Endothelial cell of umbilical vein (primary cell): Measurements from ENCODE around the gene AGTPBP1. TPM values are rescaled to one million over a fixed set of nuclear protein-coding genes. Genes with fewer than 3 reads are reported as not detected.
A peak's percentile ranks its signal among the peaks of the same experiment; 100 is the strongest.

Source experiments
- BruUV-seq: library from RNA; stranded (reverse); fragments of 400-500 nt; replicated peaks from 2 replicates; lab custom pipeline; 2021; lab: Mats Ljungman, UMichigan
- CTCF ChIA-PET: fragments of 300-600, 350-600 bp; sonication (Branson Sonifier 250); formaldehyde crosslinking; loops from one replicate; lab custom pipeline; 2021; ENCODE audit warnings: antibody characterized with exemption, inconsistent platforms; lab: Charles Lee
- POLR2A ChIA-PET: fragments of 300-600, 350-600 bp; sonication (Branson Sonifier 250); formaldehyde crosslinking; loops from one replicate; lab custom pipeline; 2021; ENCODE audit warnings: antibody characterized with exemption, inconsistent platforms; lab: Charles Lee
- DNase-seq: peaks from one replicate; pipeline ENCODE4 v3.0.0-alpha.2; 2011; ENCODE audit warnings: low read depth, low spot score
- FAIRE-seq: peaks from 2 replicates; lab custom pipeline; 2011; peaks lifted over from hg19 to GRCh38; lab: Jason Lieb, UNC
- H2AFZ ChIP-seq: 2 replicates; pipeline ENCODE4 v1.6.0; 2012; ENCODE audit warnings: low read depth, low read length, control low read depth, inconsistent platforms
- H3K27ac ChIP-seq: 2 replicates; pipeline ENCODE4 v1.5.1; 2011; ENCODE audit warnings: low read depth, mild to moderate bottlenecking, control low read depth, low read length, moderate library complexity; ENCODE audit not compliant: insufficient read depth
- H3K27me3 ChIP-seq, 2 experiments: 2 replicates each; pipeline versions ENCODE4 v1.6.0 to v1.6.1; 2011; ENCODE audit warnings: low read length in 2 of 2, mixed read lengths in 1 of 2; ENCODE audit not compliant: control insufficient read depth in 2 of 2, insufficient read depth in 2 of 2
- H3K36me3 ChIP-seq, 2 experiments: 2 replicates in 1 of 2; 3 replicates in 1 of 2; pipeline ENCODE4 v1.5.1; 2011; ENCODE audit warnings: low read length in 2 of 2, mild to moderate bottlenecking in 1 of 2, moderate library complexity in 1 of 2; ENCODE audit not compliant: control insufficient read depth in 2 of 2, insufficient read depth in 2 of 2; ENCODE audit errors: extremely low read depth in 1 of 2
- H3K4me1 ChIP-seq: 3 replicates; pipeline ENCODE4 v1.5.1; 2011; ENCODE audit warnings: mild to moderate bottlenecking, low read length; ENCODE audit not compliant: control insufficient read depth, insufficient read depth; ENCODE audit errors: extremely low read depth
- H3K4me2 ChIP-seq: 2 replicates; pipeline ENCODE4 v1.6.1; 2011; ENCODE audit warnings: low read length, control low read depth, mixed read lengths; ENCODE audit not compliant: insufficient read depth
- H3K4me3 ChIP-seq, 3 experiments: fragments of 200-600 bp in 1 of 3; sonication (generic), shearing (Covaris generic) in 1 of 3; replicated peaks in 1 of 3; 2 replicates each; pipeline ENCODE4 v1.5.1; 2011 to 2016; ENCODE audit warnings: control low read depth in 3 of 3, low read length in 3 of 3, mild to moderate bottlenecking in 2 of 3, inconsistent platforms in 1 of 3, low read depth in 1 of 3, moderate library complexity in 1 of 3; ENCODE audit not compliant: insufficient read depth in 1 of 3
- H3K79me2 ChIP-seq: 2 replicates; pipeline ENCODE4 v1.6.0; 2012; ENCODE audit warnings: low read length, inconsistent platforms; ENCODE audit not compliant: control insufficient read depth, insufficient read depth
- H3K9ac ChIP-seq: replicated peaks from 2 replicates; pipeline ENCODE3; 2011; ENCODE audit warnings: low read length, control low read depth; ENCODE audit not compliant: insufficient read depth; ENCODE audit errors: extremely low read depth
- H3K9me1 ChIP-seq: replicated peaks from 3 replicates; pipeline ENCODE4 v1.6.0; 2011; ENCODE audit warnings: mild to moderate bottlenecking, low read length; ENCODE audit not compliant: control insufficient read depth, insufficient read depth; ENCODE audit errors: extremely low read depth
- H3K9me3 ChIP-seq: replicated peaks from 2 replicates; pipeline ENCODE4 v1.5.1; 2012; ENCODE audit warnings: low read length, inconsistent platforms; ENCODE audit not compliant: control insufficient read depth, insufficient read depth
- H4K20me1 ChIP-seq: replicated peaks from 2 replicates; pipeline ENCODE3; 2011; ENCODE audit warnings: mild to moderate bottlenecking, low read length; ENCODE audit not compliant: control insufficient read depth, insufficient read depth; ENCODE audit errors: extremely low read depth
- CTCF ChIP-seq, 2 donors: IDR thresholded peaks; 1 replicate in 1 of 2; 2 replicates in 1 of 2; pipeline ENCODE4 v1.5.1; 2011; ENCODE audit warnings: low read length in 2 of 2, mild to moderate bottlenecking in 2 of 2, moderate library complexity in 2 of 2, control low read depth in 1 of 2, inconsistent platforms in 1 of 2, low read depth in 1 of 2; ENCODE audit not compliant: insufficient read depth in 1 of 2; ENCODE audit errors: extremely low read depth in 1 of 2
- EZH2 ChIP-seq: IDR thresholded peaks from 2 replicates; pipeline ENCODE4 v1.6.1; 2012; ENCODE audit warnings: borderline replicate concordance, low read depth, mild to moderate bottlenecking, moderate library complexity, low read length, inconsistent platforms; ENCODE audit not compliant: severe bottlenecking
- FOS ChIP-seq: IDR thresholded peaks from 2 replicates; pipeline ENCODE4 v1.6.1; 2011; ENCODE audit warnings: mild to moderate bottlenecking, low read length, moderate library complexity, borderline replicate concordance; ENCODE audit not compliant: insufficient read depth
- GATA2 ChIP-seq: IDR thresholded peaks from 2 replicates; pipeline ENCODE4 v1.7.0; 2011; ENCODE audit warnings: low read depth, mild to moderate bottlenecking, moderate library complexity, mixed read lengths, low read length; ENCODE audit not compliant: insufficient read length, insufficient read depth
- JUN ChIP-seq: IDR thresholded peaks from 2 replicates; pipeline ENCODE4 v1.6.1; 2011; ENCODE audit warnings: borderline replicate concordance, low read depth; ENCODE audit not compliant: insufficient read length, insufficient read depth
- MAX ChIP-seq: IDR thresholded peaks from 2 replicates; pipeline ENCODE4 v1.6.1; 2011; ENCODE audit not compliant: insufficient read depth, insufficient read length
- MYC ChIP-seq: IDR thresholded peaks from one replicate; pipeline ENCODE4 v1.6.1; 2011; ENCODE audit warnings: mild to moderate bottlenecking, low read depth, low read length
- POLR2A ChIP-seq: IDR thresholded peaks from 2 replicates; pipeline ENCODE4 v1.6.1; 2012; ENCODE audit warnings: low read depth, mild to moderate bottlenecking, control low read depth, low read length
- POLR2AphosphoS5 ChIP-seq: IDR thresholded peaks from 2 replicates; pipeline ENCODE4 v1.6.1; 2012; ENCODE audit warnings: low read depth, mild to moderate bottlenecking, control low read depth, low read length, moderate library complexity; ENCODE audit not compliant: insufficient read depth
- dilution Hi-C: fragments of 300-500 bp; cut with MboI; formaldehyde crosslinking; loops from one replicate; pipeline ENCODE4 v1.15.0; 2019; ENCODE audit warnings: low sequenced_read_pairs; ENCODE audit not compliant: extremely low pct_ligation_motif_present
- intact Hi-C: fragments of 100-400 bp; cut with micrococcal nuclease; formaldehyde crosslinking; loops from one replicate; pipeline ENCODE4 v1.10.0; 2022
- polyA plus RNA-seq, 4 experiments: library from polyadenylated mRNA; depleted of rRNA in 3 of 4; stranded (reverse) in 3 of 4; unstranded in 1 of 4; fragments of >200 nt; gene quantifications; 2 replicates each; pipeline versions ENCODE4 v1.2.1 to v1.2.3, GENCODE V29; 2011 to 2012; ENCODE audit warnings: missing spikeins in 1 of 4
- total RNA-seq: library from RNA; stranded (reverse); gene quantifications from 2 replicates; pipeline ENCODE4 v1.2.3, GENCODE V29; 2021

AGTPBP1 gene
- total and polyA plus RNA-seq, 2 donors (not counting 3 experiments of a cell fraction or from before 2014, with no cell fraction given) = 4.2 to 18.4 TPM

DNA sequence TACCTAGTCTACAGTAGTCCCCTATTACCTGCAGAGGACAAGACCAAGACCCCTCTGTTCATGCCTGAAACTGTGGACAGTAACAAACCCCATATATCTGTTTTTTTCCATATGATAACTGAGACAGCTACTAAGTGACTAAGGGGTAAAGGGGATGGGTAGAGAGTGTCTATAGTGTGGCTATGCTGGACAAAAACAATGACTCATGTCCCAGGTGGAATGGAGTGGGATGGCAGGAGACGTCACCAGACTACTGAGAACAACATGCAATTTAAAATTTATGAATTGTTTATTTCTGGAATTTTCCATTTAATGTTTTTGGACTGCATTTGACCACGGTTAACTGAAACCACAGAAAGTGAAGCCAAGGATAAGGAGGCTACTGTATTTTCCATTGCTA is 171.8 kb downstream of the AGTPBP1 start:
- H3K27me3 ChIP-seq = no peaks in the 10 kb centered on the region
- H3K36me3 ChIP-seq = no peaks in the 10 kb centered on the region
- DNase-seq = peak; percentile 4
- H3K27ac ChIP-seq = no peak overlapping the region
- no peak overlapping the region for H3K4me3 ChIP-seq
- dilution Hi-C loops (no loop called here), intact Hi-C loops (loop anchor here (5.0 kb wide), 1 partner anchor 38 kb away; no protein-coding TSS in a partner anchor)
- BruUV-seq = no TSS peak
- CTCF ChIA-PET = interaction anchor here (0.8 to 1.8 kb wide), 3 partner anchors 34 to 1173 kb away, joined by 3 to 7 read pairs (median 6); no protein-coding TSS in a partner anchor
- H2AFZ ChIP-seq = no peak overlapping the region
- no peaks in the 10 kb centered on the region for H3K9me1 ChIP-seq
- H3K9ac ChIP-seq = no peak overlapping the region
- FAIRE-seq = no peak
- no peak for TF ChIP-seq FOS
- TF ChIP-seq JUN = no peak
- no peak for TF ChIP-seq EZH2
- TF ChIP-seq POLR2AphosphoS5 = no peak
- TF ChIP-seq POLR2A = no peak
- TF ChIP-seq MAX = no peak
- no peak for TF ChIP-seq MYC
- TF ChIP-seq GATA2 = no peak
- no peak for TF ChIP-seq CTCF (IDR thresholded peaks at IDR 0.05; ENCODE audit: extremely low read depth in 1 of 2, insufficient read depth in 1 of 2, low read depth in 1 of 2, low read length in 2 of 2)
- H4K20me1 ChIP-seq = no peaks in the 10 kb centered on the region
- no peaks in the 10 kb centered on the region for H3K9me3 ChIP-seq
- H3K4me2 ChIP-seq = no peak overlapping the region
- no peaks in the 10 kb centered on the region for H3K79me2 ChIP-seq
- H3K4me1 ChIP-seq = no peaks in the 10 kb centered on the region
- POLR2A ChIA-PET = interaction anchor here (0.6 kb wide), 1 partner anchor 67 kb away, joined by 4 read pairs; no protein-coding TSS in a partner anchor
